ENCODE data around the gene PTPN6. TPM values are rescaled to one million over a fixed set of nuclear protein-coding genes. Genes with fewer than 3 reads are reported as not detected.
A peak's percentile ranks its signal among the peaks of the same experiment; 100 is the strongest.
"Not testable (repeated sequence)": the region's sequence is repeated elsewhere in the genome, so short reads cannot be mapped to it uniquely, and the experiment has no call there.

PTPN6 gene
- total and polyA plus RNA-seq, 7 donors = 1.3 to 7.6 (median 3.6) TPM

GRCh38 chr12:6905414-6906040 lies 45.6 kb upstream of the PTPN6 start:
- intact Hi-C loops (cut with DNase I) = no loop called here
- 59 to 72% (median 61%) methylated on average over 5 of the region's 5 CpGs for WGBS, 3 donors

GRCh38 chr12:6908141-6908540 lies 43.0 kb upstream of the PTPN6 start:
- H3K4me1 ChIP-seq; H3K27me3 ChIP-seq (ENCODE audit: insufficient read depth in 3 of 3, low read length in 2 of 3); DNase-seq; H3K9me3 ChIP-seq; H3K27ac ChIP-seq; ATAC-seq; intact Hi-C loops (cut with DNase I); H3K4me3 ChIP-seq: not testable (repeated sequence)
- H3K36me3 ChIP-seq (ENCODE audit: insufficient read depth in 1 of 2, low read depth in 1 of 2) = peaks cover 0 to 22% of the 10 kb centered on the region in 2 donors
- 92 to 95% (median 93%) methylated on average over 11 of the region's 11 CpGs for WGBS, 3 donors

More at GRCh38 chr12:6905414-6906040, 45.6 kb upstream of the PTPN6 start:
- Histone ChIP-seq H3K4me1 (peaks cover 5% of the 10 kb centered on the region), H3K36me3 (ENCODE audit: insufficient read depth in 1 of 2, low read depth in 1 of 2) (peaks cover 0 to 22% of the 10 kb centered on the region in 2 donors), H3K9me3 (no peaks in the 10 kb centered on the region), H3K27ac (no peak overlapping the region), H3K4me3 (peak overlapping the region; percentile 91), H3K27me3 (ENCODE audit: insufficient read depth in 3 of 3, low read length in 2 of 3) (no peaks in the 10 kb centered on the region)
- ATAC-seq = no peak
- no peak for TF ChIP-seq CTCF (IDR thresholded peaks at IDR 0.05)
- no peak for DNase-seq

- 72 to 93% (median 81%) methylated on average over 4 of the region's 4 CpGs for WGBS, 3 donors
- DNase-seq = no peak
Observed at GRCh38 chr12:6909421-6910145, 41.6 kb upstream of the PTPN6 start.

GRCh38 chr12:6912164-6912935 lies 38.8 kb upstream of the PTPN6 start:
- DNase-seq (no peak), ATAC-seq (no peak)
- Histone ChIP-seq H3K4me3 (no peak overlapping the region), H3K27me3 (ENCODE audit: insufficient read depth in 3 of 3, low read length in 2 of 3) (peaks cover 0 to 20% (median 17%) of the 10 kb centered on the region in 3 donors), H3K27ac (no peak overlapping the region), H3K36me3 (ENCODE audit: insufficient read depth in 1 of 2, low read depth in 1 of 2) (peaks cover 0 to 8% of the 10 kb centered on the region in 2 donors), H3K4me1 (no peaks in the 10 kb centered on the region), H3K9me3 (no peaks in the 10 kb centered on the region)
- intact Hi-C loops (cut with DNase I) = no loop called here
- no peak for TF ChIP-seq CTCF (IDR thresholded peaks at IDR 0.05)
- 88 to 91% (median 89%) methylated on average over 15 of the region's 15 CpGs for WGBS, 3 donors

More at GRCh38 chr12:6909421-6910145, 41.6 kb upstream of the PTPN6 start:
- no peak for ATAC-seq
- H3K9me3 ChIP-seq = no peaks in the 10 kb centered on the region
- H3K27ac ChIP-seq = no peak overlapping the region
- no peak overlapping the region for H3K4me3 ChIP-seq
- intact Hi-C loops (cut with DNase I) = no loop called here
- TF ChIP-seq CTCF (IDR thresholded peaks at IDR 0.05) = no peak
- H3K4me1 ChIP-seq = no peaks in the 10 kb centered on the region
- peaks cover 0 to 22% of the 10 kb centered on the region in 2 donors for H3K36me3 ChIP-seq (ENCODE audit: insufficient read depth in 1 of 2, low read depth in 1 of 2)
- peaks cover 0 to 13% (median under 1%) of the 10 kb centered on the region in 3 donors for H3K27me3 ChIP-seq (ENCODE audit: insufficient read depth in 3 of 3, low read length in 2 of 3)
